HepG2 (cell line): ENCODE data around the gene CBLN3. TPM values are rescaled to one million over a fixed set of nuclear protein-coding genes. Genes with fewer than 3 reads are reported as not detected.

ENCODE experiments used
- ARNT2 ChIP-seq: sonication (generic); formaldehyde crosslinking; IDR thresholded peaks from 2 replicates; pipeline ENCODE4 v1.8.0; 2022; ENCODE audit warnings: mild to moderate bottlenecking, low read depth, missing genetic modification reagents, moderate library complexity
- CBX5 ChIP-seq: sonication (generic); formaldehyde crosslinking; IDR thresholded peaks from 2 replicates; pipeline ENCODE4 v1.4.0; 2020; ENCODE audit warnings: missing genetic modification reagents, borderline replicate concordance
- ELF3 ChIP-seq: IDR thresholded peaks from 2 replicates; pipeline ENCODE4 v1.6.1; 2016; ENCODE audit warnings: missing genetic modification reagents, missing compliant biosample characterization
- ERF ChIP-seq: IDR thresholded peaks from 2 replicates; pipeline ENCODE4 v1.6.1; 2018; ENCODE audit warnings: missing biosample characterization, missing genetic modification reagents
- GLMP ChIP-seq: sonication (generic); formaldehyde crosslinking; IDR thresholded peaks from 2 replicates; pipeline ENCODE4 v1.9.0; 2021; ENCODE audit warnings: missing genetic modification reagents, mild to moderate bottlenecking, borderline replicate concordance
- ISX ChIP-seq: sonication (generic); formaldehyde crosslinking; conservative IDR thresholded peaks from 2 replicates; pipeline ENCODE4 v1.5.0; 2020; ENCODE audit warnings: missing genetic modification reagents
- MXI1 ChIP-seq: IDR thresholded peaks from 3 replicates; pipeline ENCODE4 v1.6.1; 2012; ENCODE audit warnings: low read depth, low read length, inconsistent platforms, borderline replicate concordance
- RERE ChIP-seq: IDR thresholded peaks from 2 replicates; pipeline ENCODE4 v1.6.1; 2016; ENCODE audit warnings: low read depth, missing genetic modification reagents, missing compliant biosample characterization
- SP4 ChIP-seq: sonication (generic); formaldehyde crosslinking; IDR thresholded peaks from 2 replicates; pipeline ENCODE4 v1.8.1; 2023; ENCODE audit warnings: mild to moderate bottlenecking, missing genetic modification reagents
- ZBTB20 ChIP-seq: sonication (generic); formaldehyde crosslinking; IDR thresholded peaks from 2 replicates; pipeline ENCODE4 v1.8.1; 2023; ENCODE audit warnings: missing genetic modification reagents, low read depth, mild to moderate bottlenecking, borderline replicate concordance
- ZNF563 ChIP-seq: sonication (generic); formaldehyde crosslinking; IDR thresholded peaks from 2 replicates; pipeline ENCODE4 v1.8.0; 2022; ENCODE audit warnings: mild to moderate bottlenecking, moderate library complexity, missing genetic modification reagents
- ZNF629 ChIP-seq: sonication (generic); formaldehyde crosslinking; conservative IDR thresholded peaks from 2 replicates; pipeline ENCODE4 v1.5.0; 2020; ENCODE audit warnings: missing genetic modification reagents
- ZNF800 ChIP-seq: sonication (generic); formaldehyde crosslinking; IDR thresholded peaks from 2 replicates; pipeline ENCODE4 v1.4.0; 2020; ENCODE audit warnings: missing genetic modification reagents
- ZUFSP ChIP-seq: sonication (generic); formaldehyde crosslinking; IDR thresholded peaks from 2 replicates; pipeline ENCODE4 v1.9.0; 2021; ENCODE audit warnings: missing genetic modification reagents, mild to moderate bottlenecking, borderline replicate concordance
- polyA plus RNA-seq, 8 experiments: library from polyadenylated mRNA; depleted of rRNA in 3 of 8; stranded (reverse) in 7 of 8; unstranded in 1 of 8; fragments of >200 nt; fragmentation: Illumina TruSeq in 4 of 8; extraction: Trizol in 4 of 8; gene quantifications; 2 replicates each; pipeline versions ENCODE4 v1.2.1 to v1.2.3, GENCODE V29; 2011 to 2016; ENCODE audit warnings: low read depth in 4 of 8, missing spikeins in 1 of 8, mixed read lengths in 1 of 8; ENCODE audit not compliant: insufficient read depth in 1 of 8
- total RNA-seq, 5 experiments: library from RNA; depleted of rRNA; stranded (reverse); fragments of >200 nt; fragmentation: Illumina TruSeq; extraction: Trizol; gene quantifications; 2 replicates each; pipeline ENCODE4 v1.2.3, GENCODE V29; 2016; ENCODE audit warnings: low read depth in 1 of 5

CBLN3 gene
- total and polyA plus RNA-seq, 2 of the 13 experiments (the other 11 are each of a cell fraction or from before 2014, with no cell fraction given): 0.66 to 0.98 TPM

- TF ChIP-seq ZNF629 (CRISPR knock-in tag): no peak
- no peak for TF ChIP-seq GLMP
- 0 out of 2 replicates have a peak, but pooled peaks have one; percentile 47 for TF ChIP-seq CBX5 (CRISPR knock-in tag)
- TF ChIP-seq ZNF800 (CRISPR knock-in tag): no peak
- TF ChIP-seq RERE: no peak
- 0 out of 3 replicates have a peak, but pooled peaks have one; percentile 42 for TF ChIP-seq MXI1
- TF ChIP-seq ERF (CRISPR knock-in tag): peak; percentile 34; the same call in 1 of the 2 replicates
- peak; percentile 62; the same call in 1 of the 2 replicates for TF ChIP-seq ARNT2 (CRISPR knock-in tag)
- TF ChIP-seq ISX (CRISPR knock-in tag): no peak
- TF ChIP-seq ELF3 (CRISPR knock-in tag): no peak
- peak; percentile 54; the same call in 1 of the 2 replicates for TF ChIP-seq ZBTB20 (CRISPR knock-in tag)
- no peak for TF ChIP-seq SP4
- TF ChIP-seq ZNF563: no peak
- no peak for TF ChIP-seq ZUFSP (CRISPR knock-in tag)
Measured at GRCh38 chr14:24427537-24428508, 1.6 kb downstream of the CBLN3 start (continued).
